Brain microvascular endothelial cell (primary cell): ENCODE data around the gene CTNS.

Source experiments
- DNase-seq: peaks from one replicate; pipeline ENCODE4 v3.0.0-alpha.2; 2020
- H3K27ac ChIP-seq: fragments of 250-450 bp; sonication (Bioruptor Pico); 2 replicates; pipeline ENCODE4 v1.5.1; 2020; ENCODE audit warnings: mild to moderate bottlenecking, moderate library complexity
- H3K27me3 ChIP-seq: fragments of 250-450 bp; sonication (Bioruptor Pico); replicated peaks from 2 replicates; pipeline ENCODE4 v1.5.1; 2020; ENCODE audit warnings: mild to moderate bottlenecking
- H3K36me3 ChIP-seq: fragments of 250-450 bp; sonication (Bioruptor Pico); replicated peaks from 2 replicates; pipeline ENCODE4 v1.5.1; 2020; ENCODE audit warnings: mild to moderate bottlenecking
- H3K4me3 ChIP-seq: 2 replicates; pipeline ENCODE4 v1.5.1; 2011; ENCODE audit warnings: low read depth, mild to moderate bottlenecking, control low read depth, low read length, moderate library complexity
- CTCF ChIP-seq: IDR thresholded peaks from 2 replicates; pipeline ENCODE4 v1.5.1; 2011; ENCODE audit warnings: low read depth, mild to moderate bottlenecking, moderate library complexity, low read length, control low read depth, inconsistent platforms; ENCODE audit errors: missing control alignments
- in situ Hi-C: cut with HindIII; loops from 2 replicates; pipeline ENCODE4 v1.10.0; 2017; ENCODE audit warnings: low sequenced_read_pairs, low pct_ligation_motif_present

Gene CTNS

GRCh38 chr17:3688027-3688553 lies 51.5 kb downstream of the CTNS start:
- no peak overlapping the region for H3K4me3 ChIP-seq
- H3K27me3 ChIP-seq: no peaks in the 10 kb centered on the region
- H3K36me3 ChIP-seq: no peaks in the 10 kb centered on the region
- H3K27ac ChIP-seq: no peak overlapping the region
- in situ Hi-C loops: no loop called here
- TF ChIP-seq CTCF: no peak
- no peak for DNase-seq

GRCh38 chr17:3688852-3689261 lies 52.3 kb downstream of the CTNS start:
- no peak overlapping the region for H3K4me3 ChIP-seq
- DNase-seq: no peak
- in situ Hi-C loops: no loop called here
- no peak overlapping the region for H3K27ac ChIP-seq
- no peaks in the 10 kb centered on the region for H3K27me3 ChIP-seq
- TF ChIP-seq CTCF: no peak
- no peaks in the 10 kb centered on the region for H3K36me3 ChIP-seq

GRCh38 chr17:3689262-3690093 lies 52.9 kb downstream of the CTNS start:
- no peaks in the 10 kb centered on the region for H3K27me3 ChIP-seq
- H3K4me3 ChIP-seq: no peak overlapping the region
- H3K27ac ChIP-seq: no peak overlapping the region
- in situ Hi-C loops: no loop called here
- TF ChIP-seq CTCF: no peak
- DNase-seq: no peak
- H3K36me3 ChIP-seq: no peaks in the 10 kb centered on the region

- Histone ChIP-seq H3K27ac (no peak overlapping the region), H3K36me3 (no peaks in the 10 kb centered on the region), H3K27me3 (no peaks in the 10 kb centered on the region), H3K4me3 (no peak overlapping the region)
- in situ Hi-C loops: no loop called here
- TF ChIP-seq CTCF: no peak
- no peak for DNase-seq
Measured at GRCh38 chr17:3690094-3690715, 53.6 kb downstream of the CTNS start.

- no peak overlapping the region for H3K27ac ChIP-seq
- H3K36me3 ChIP-seq: no peaks in the 10 kb centered on the region
- no peak overlapping the region for H3K4me3 ChIP-seq
- in situ Hi-C loops: no loop called here
- peak; percentile 26 for TF ChIP-seq CTCF
- no peaks in the 10 kb centered on the region for H3K27me3 ChIP-seq
- DNase-seq: no peak
Measured at GRCh38 chr17:3691617-3692067, 55.1 kb downstream of the CTNS start.
